CD4-positive, alpha-beta T cell treated with Interleukin-17A for 1 hour (primary cell): ENCODE measurements around the gene PRIM2.
"Not testable (repeated sequence)": the region's sequence is repeated elsewhere in the genome, so short reads cannot be mapped to it uniquely, and the experiment has no call there.

Source experiments
- DNase-seq: peaks from one replicate; pipeline ENCODE4 v3.0.0-alpha.2; 2020

PRIM2 gene

GRCh38 chr6:57449496-57450066, 132.2 kb downstream of the PRIM2 start:
- not testable (repeated sequence) for DNase-seq

GRCh38 chr6:57459781-57460180, 142.4 kb downstream of the PRIM2 start:
- DNase-seq: not testable (repeated sequence)

- not testable (repeated sequence) for DNase-seq
Observed at GRCh38 chr6:57461022-57461421, 143.6 kb downstream of the PRIM2 start.

GRCh38 chr6:57463809-57464208, 146.4 kb downstream of the PRIM2 start:
- DNase-seq: not testable (repeated sequence)

- not testable (repeated sequence) for DNase-seq
Observed at GRCh38 chr6:57465968-57466367, 148.5 kb downstream of the PRIM2 start.

GRCh38 chr6:57469072-57469471, 151.6 kb downstream of the PRIM2 start:
- DNase-seq: no peak

GRCh38 chr6:57470148-57470547, 152.7 kb downstream of the PRIM2 start:
- not testable (repeated sequence) for DNase-seq

GRCh38 chr6:57471314-57471864, 154.0 kb downstream of the PRIM2 start:
- not testable (repeated sequence) for DNase-seq

- not testable (repeated sequence) for DNase-seq
Observed at GRCh38 chr6:57472861-57473362, 155.5 kb downstream of the PRIM2 start.

- DNase-seq: not testable (repeated sequence)
Observed at GRCh38 chr6:57474862-57475475, 157.5 kb downstream of the PRIM2 start.

- DNase-seq: not testable (repeated sequence)
Observed at GRCh38 chr6:57475656-57476055, 158.2 kb downstream of the PRIM2 start.

GRCh38 chr6:57480194-57480593, 162.8 kb downstream of the PRIM2 start:
- DNase-seq: not testable (repeated sequence)

- DNase-seq: not testable (repeated sequence)
Observed at GRCh38 chr6:57481121-57481520, 163.7 kb downstream of the PRIM2 start.

GRCh38 chr6:57482471-57482870, 165.0 kb downstream of the PRIM2 start:
- DNase-seq: not testable (repeated sequence)

GRCh38 chr6:57486494-57487081, 169.2 kb downstream of the PRIM2 start:
- DNase-seq: not testable (repeated sequence)

- not testable (repeated sequence) for DNase-seq
Observed at GRCh38 chr6:57488551-57488950, 171.1 kb downstream of the PRIM2 start.

- not testable (repeated sequence) for DNase-seq
Observed at GRCh38 chr6:57489887-57490286, 172.5 kb downstream of the PRIM2 start.

GRCh38 chr6:57491795-57492194, 174.4 kb downstream of the PRIM2 start:
- not testable (repeated sequence) for DNase-seq

GRCh38 chr6:57496251-57496650, 178.8 kb downstream of the PRIM2 start:
- DNase-seq: not testable (repeated sequence)

GRCh38 chr6:57500368-57501021, 183.1 kb downstream of the PRIM2 start:
- not testable (repeated sequence) for DNase-seq

- DNase-seq: not testable (repeated sequence)
Observed at GRCh38 chr6:57502387-57502786, 185.0 kb downstream of the PRIM2 start.

GRCh38 chr6:57505251-57505650, 187.8 kb downstream of the PRIM2 start:
- not testable (repeated sequence) for DNase-seq

GRCh38 chr6:57510390-57510789, 193.0 kb downstream of the PRIM2 start:
- not testable (repeated sequence) for DNase-seq
